HEK293 (cell line): ENCODE measurements around the gene EIF2A.

Experiments used
- FEZF1 ChIP-seq: fragments of 450-650 bp; formaldehyde crosslinking; IDR thresholded peaks from 2 replicates; pipeline ENCODE4 v1.5.1; 2016; ENCODE audit warnings: missing biosample characterization, missing genetic modification characterization
- GLI2 ChIP-seq: fragments of 450-650 bp; formaldehyde crosslinking; IDR thresholded peaks from 2 replicates; pipeline ENCODE4; 2017; ENCODE audit warnings: missing biosample characterization, missing genetic modification characterization, low read depth, borderline replicate concordance
- HIC1 ChIP-seq: fragments of 450-650 bp; formaldehyde crosslinking; IDR thresholded peaks from 2 replicates; pipeline ENCODE4 v1.5.1; 2016; ENCODE audit warnings: missing biosample characterization, missing genetic modification characterization
- KLF7 ChIP-seq: fragments of 450-650 bp; formaldehyde crosslinking; IDR thresholded peaks from 2 replicates; pipeline ENCODE4 v1.5.1; 2016; ENCODE audit warnings: missing biosample characterization, missing genetic modification characterization, borderline replicate concordance
- OVOL3 ChIP-seq: fragments of 450-650 bp; formaldehyde crosslinking; IDR thresholded peaks from 2 replicates; pipeline ENCODE4 v1.5.1; 2016; ENCODE audit warnings: missing biosample characterization, missing genetic modification characterization
- ZBTB17 ChIP-seq: fragments of 450-650 bp; formaldehyde crosslinking; IDR thresholded peaks from 2 replicates; pipeline ENCODE4 v1.5.1; 2016; ENCODE audit warnings: missing biosample characterization, missing genetic modification characterization
- ZBTB20 ChIP-seq: fragments of 450-650 bp; formaldehyde crosslinking; IDR thresholded peaks from 2 replicates; pipeline ENCODE4 v1.5.1; 2016; ENCODE audit warnings: missing biosample characterization, missing genetic modification characterization
- ZBTB7A ChIP-seq: fragments of 450-650 bp; formaldehyde crosslinking; IDR thresholded peaks from 2 replicates; pipeline ENCODE4 v1.5.1; 2016; ENCODE audit warnings: low read depth, missing biosample characterization, missing genetic modification characterization
- ZNF146 ChIP-seq: fragments of 450-650 bp; formaldehyde crosslinking; IDR thresholded peaks from 2 replicates; pipeline ENCODE4 v1.5.1; 2016; ENCODE audit warnings: missing biosample characterization, missing genetic modification characterization
- ZNF16 ChIP-seq: fragments of 450-650 bp; formaldehyde crosslinking; IDR thresholded peaks from 2 replicates; pipeline ENCODE4 v1.5.1; 2016; ENCODE audit warnings: low read depth, missing biosample characterization, missing genetic modification characterization
- ZNF2 ChIP-seq: fragments of 450-650 bp; formaldehyde crosslinking; IDR thresholded peaks from 2 replicates; pipeline ENCODE4 v1.5.1; 2016; ENCODE audit warnings: missing biosample characterization, missing genetic modification characterization
- ZNF26 ChIP-seq: fragments of 450-650 bp; formaldehyde crosslinking; IDR thresholded peaks from 2 replicates; pipeline ENCODE4 v1.5.1; 2016; ENCODE audit warnings: missing biosample characterization, missing genetic modification characterization
- ZNF350 ChIP-seq: fragments of 450-650 bp; formaldehyde crosslinking; IDR thresholded peaks from 2 replicates; pipeline ENCODE4 v1.5.0; 2017; ENCODE audit warnings: missing biosample characterization, mild to moderate bottlenecking, missing genetic modification characterization
- ZNF473 ChIP-seq: fragments of 450-650 bp; formaldehyde crosslinking; IDR thresholded peaks from 2 replicates; pipeline ENCODE4 v1.5.1; 2017; ENCODE audit warnings: missing biosample characterization, missing genetic modification characterization
- ZNF48 ChIP-seq: fragments of 450-650 bp; formaldehyde crosslinking; IDR thresholded peaks from 2 replicates; pipeline ENCODE4 v1.5.1; 2016; ENCODE audit warnings: missing biosample characterization, missing genetic modification characterization
- ZNF510 ChIP-seq: fragments of 450-650 bp; formaldehyde crosslinking; IDR thresholded peaks from 2 replicates; pipeline ENCODE4 v1.5.1; 2018; ENCODE audit warnings: mild to moderate bottlenecking, missing genetic modification characterization, missing biosample characterization; ENCODE audit not compliant: insufficient replicate concordance
- ZNF558 ChIP-seq: fragments of 450-650 bp; formaldehyde crosslinking; IDR thresholded peaks from 2 replicates; pipeline ENCODE4 v1.5.1; 2016; ENCODE audit warnings: missing biosample characterization, missing genetic modification characterization
- ZNF561 ChIP-seq: fragments of 450-650 bp; IDR thresholded peaks from 2 replicates; pipeline ENCODE4 v1.5.1; 2018; ENCODE audit warnings: missing biosample characterization, missing genetic modification characterization, borderline replicate concordance
- ZNF610 ChIP-seq: fragments of 450-650 bp; formaldehyde crosslinking; IDR thresholded peaks from 2 replicates; pipeline ENCODE4 v1.5.1; 2016; ENCODE audit warnings: missing biosample characterization, missing genetic modification characterization, borderline replicate concordance
- ZNF660 ChIP-seq: fragments of 450-650 bp; IDR thresholded peaks from 2 replicates; pipeline ENCODE4 v1.5.1; 2018; ENCODE audit warnings: missing biosample characterization, mild to moderate bottlenecking, missing genetic modification characterization
- ZNF692 ChIP-seq: fragments of 450-650 bp; formaldehyde crosslinking; IDR thresholded peaks from 2 replicates; pipeline ENCODE4 v1.5.1; 2016; ENCODE audit warnings: missing biosample characterization, missing genetic modification characterization
- ZNF747 ChIP-seq: fragments of 450-650 bp; formaldehyde crosslinking; IDR thresholded peaks from 2 replicates; pipeline ENCODE4 v1.5.1; 2016; ENCODE audit warnings: missing biosample characterization, missing genetic modification characterization
- ZSCAN4 ChIP-seq: fragments of 450-650 bp; formaldehyde crosslinking; IDR thresholded peaks from 2 replicates; pipeline ENCODE4 v1.5.1; 2017; ENCODE audit warnings: missing biosample characterization, missing genetic modification characterization
- TF ChIP-seq, protein P1 (sequence below): fragments of 450-650 bp; formaldehyde crosslinking; IDR thresholded peaks from 2 replicates; pipeline ENCODE4 v1.5.1; 2016; ENCODE audit warnings: missing biosample characterization, missing genetic modification characterization
- TF ChIP-seq, protein P2 (sequence below): fragments of 450-650 bp; formaldehyde crosslinking; IDR thresholded peaks from 2 replicates; pipeline ENCODE4 v1.5.1; 2017; ENCODE audit warnings: missing biosample characterization, mild to moderate bottlenecking, missing genetic modification characterization, moderate library complexity

Gene EIF2A

GRCh38 chr3:150603153-150603979, 56.8 kb downstream of the EIF2A start, which contains the start of gene SELENOT (continued):
- TF ChIP-seq, protein P1, sequence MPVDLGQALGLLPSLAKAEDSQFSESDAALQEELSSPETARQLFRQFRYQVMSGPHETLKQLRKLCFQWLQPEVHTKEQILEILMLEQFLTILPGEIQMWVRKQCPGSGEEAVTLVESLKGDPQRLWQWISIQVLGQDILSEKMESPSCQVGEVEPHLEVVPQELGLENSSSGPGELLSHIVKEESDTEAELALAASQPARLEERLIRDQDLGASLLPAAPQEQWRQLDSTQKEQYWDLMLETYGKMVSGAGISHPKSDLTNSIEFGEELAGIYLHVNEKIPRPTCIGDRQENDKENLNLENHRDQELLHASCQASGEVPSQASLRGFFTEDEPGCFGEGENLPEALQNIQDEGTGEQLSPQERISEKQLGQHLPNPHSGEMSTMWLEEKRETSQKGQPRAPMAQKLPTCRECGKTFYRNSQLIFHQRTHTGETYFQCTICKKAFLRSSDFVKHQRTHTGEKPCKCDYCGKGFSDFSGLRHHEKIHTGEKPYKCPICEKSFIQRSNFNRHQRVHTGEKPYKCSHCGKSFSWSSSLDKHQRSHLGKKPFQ (tag by site-specific recombination): peak; percentile 22; the same call in 1 of the 2 replicates
- TF ChIP-seq OVOL3 (tag by site-specific recombination): 0 out of 2 replicates have a peak, but pooled peaks have one; percentile 64
- peak; percentile 90 for TF ChIP-seq ZNF692 (tag by site-specific recombination)
- peak; percentile 37; the same call in 1 of the 2 replicates for TF ChIP-seq ZNF16 (tag by site-specific recombination)
- no peak; the same call in 1 of the 2 replicates for TF ChIP-seq FEZF1 (tag by site-specific recombination)
- TF ChIP-seq ZNF48 (tag by site-specific recombination): no peak
- TF ChIP-seq ZNF610: peak; percentile 37
- no peak for TF ChIP-seq ZNF146 (tag by site-specific recombination)
- no peak for TF ChIP-seq ZNF473 (tag by site-specific recombination)
- no peak for TF ChIP-seq HIC1 (tag by site-specific recombination)
- peak; percentile 46 for TF ChIP-seq ZBTB17 (tag by site-specific recombination)
- TF ChIP-seq, protein P2, sequence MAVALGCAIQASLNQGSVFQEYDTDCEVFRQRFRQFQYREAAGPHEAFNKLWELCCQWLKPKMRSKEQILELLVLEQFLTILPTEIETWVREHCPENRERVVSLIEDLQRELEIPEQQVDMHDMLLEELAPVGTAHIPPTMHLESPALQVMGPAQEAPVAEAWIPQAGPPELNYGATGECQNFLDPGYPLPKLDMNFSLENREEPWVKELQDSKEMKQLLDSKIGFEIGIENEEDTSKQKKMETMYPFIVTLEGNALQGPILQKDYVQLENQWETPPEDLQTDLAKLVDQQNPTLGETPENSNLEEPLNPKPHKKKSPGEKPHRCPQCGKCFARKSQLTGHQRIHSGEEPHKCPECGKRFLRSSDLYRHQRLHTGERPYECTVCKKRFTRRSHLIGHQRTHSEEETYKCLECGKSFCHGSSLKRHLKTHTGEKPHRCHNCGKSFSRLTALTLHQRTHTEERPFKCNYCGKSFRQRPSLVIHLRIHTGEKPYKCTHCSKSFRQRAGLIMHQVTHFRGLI (tag by site-specific recombination): 0 out of 2 replicates have a peak, but pooled peaks have one; percentile 55
- TF ChIP-seq ZNF561 (tag by site-specific recombination): peak; percentile 75; the same call in 1 of the 2 replicates
- TF ChIP-seq ZBTB7A: no peak
- TF ChIP-seq ZNF350: no peak
- no peak for TF ChIP-seq ZNF510 (tag by site-specific recombination)
- TF ChIP-seq ZNF2 (tag by site-specific recombination): peak; percentile 97
- TF ChIP-seq ZNF747 (tag by site-specific recombination): no peak
- no peak for TF ChIP-seq GLI2 (tag by site-specific recombination)
- TF ChIP-seq ZSCAN4: peak; percentile 77
- peak; percentile 89 for TF ChIP-seq ZBTB20 (tag by site-specific recombination)
- no peak for TF ChIP-seq KLF7 (tag by site-specific recombination)
- TF ChIP-seq ZNF558: no peak
- no peak for TF ChIP-seq ZNF26 (tag by site-specific recombination)
- TF ChIP-seq ZNF660 (tag by site-specific recombination): peak; percentile 99
